HEK293 (cell line): Measurements from ENCODE around the gene HPDL.

ENCODE experiments used
- BCL11A ChIP-seq: fragments of 450-650 bp; formaldehyde crosslinking; IDR thresholded peaks from 2 replicates; pipeline ENCODE4 v1.5.1; 2016; ENCODE audit warnings: low read depth, missing biosample characterization, missing genetic modification characterization
- FEZF1 ChIP-seq: fragments of 450-650 bp; formaldehyde crosslinking; IDR thresholded peaks from 2 replicates; pipeline ENCODE4 v1.5.1; 2016; ENCODE audit warnings: missing biosample characterization, missing genetic modification characterization
- HOXA7 ChIP-seq: sonication (generic); formaldehyde crosslinking; IDR thresholded peaks from 2 replicates; pipeline ENCODE4 v1.8.1; 2022; ENCODE audit warnings: missing genetic modification reagents, borderline replicate concordance
- IKZF3 ChIP-seq: fragments of 450-650 bp; IDR thresholded peaks from 2 replicates; pipeline ENCODE4 v1.5.0; 2018; ENCODE audit warnings: missing biosample characterization, mild to moderate bottlenecking, missing genetic modification characterization, moderate library complexity
- MEIS1 ChIP-seq: sonication (generic); formaldehyde crosslinking; IDR thresholded peaks from 2 replicates; pipeline ENCODE4 v1.8.1; 2022; ENCODE audit warnings: missing genetic modification reagents, mild to moderate bottlenecking, borderline replicate concordance
- ZBTB20 ChIP-seq: fragments of 450-650 bp; formaldehyde crosslinking; IDR thresholded peaks from 2 replicates; pipeline ENCODE4 v1.5.1; 2016; ENCODE audit warnings: missing biosample characterization, missing genetic modification characterization
- ZEB2 ChIP-seq: fragments of 450-650 bp; formaldehyde crosslinking; IDR thresholded peaks from 2 replicates; pipeline ENCODE4 v1.5.1; 2016; ENCODE audit warnings: missing biosample characterization, missing genetic modification characterization
- ZFHX2 ChIP-seq: fragments of 450-650 bp; formaldehyde crosslinking; conservative IDR thresholded peaks from 2 replicates; pipeline ENCODE4 v1.5.1; 2016; ENCODE audit warnings: missing biosample characterization, missing genetic modification characterization
- ZFP3 ChIP-seq: fragments of 450-650 bp; formaldehyde crosslinking; IDR thresholded peaks from 2 replicates; pipeline ENCODE4 v1.5.1; 2016; ENCODE audit warnings: low read depth, missing biosample characterization, missing genetic modification characterization
- ZNF138 ChIP-seq: fragments of 450-650 bp; formaldehyde crosslinking; IDR thresholded peaks from 2 replicates; pipeline ENCODE4 v1.5.1; 2016; ENCODE audit warnings: missing biosample characterization, missing genetic modification characterization, borderline replicate concordance
- ZNF146 ChIP-seq: fragments of 450-650 bp; formaldehyde crosslinking; IDR thresholded peaks from 2 replicates; pipeline ENCODE4 v1.5.1; 2016; ENCODE audit warnings: missing biosample characterization, missing genetic modification characterization
- ZNF174 ChIP-seq: fragments of 450-650 bp; formaldehyde crosslinking; IDR thresholded peaks from 2 replicates; pipeline ENCODE4 v1.5.0; 2017; ENCODE audit warnings: missing biosample characterization, mild to moderate bottlenecking, missing genetic modification characterization
- ZNF184 ChIP-seq: fragments of 450-650 bp; IDR thresholded peaks from 2 replicates; pipeline ENCODE4 v1.5.1; 2018; ENCODE audit warnings: missing biosample characterization, mild to moderate bottlenecking, missing genetic modification characterization
- ZNF2 ChIP-seq: fragments of 450-650 bp; formaldehyde crosslinking; IDR thresholded peaks from 2 replicates; pipeline ENCODE4 v1.5.1; 2016; ENCODE audit warnings: missing biosample characterization, missing genetic modification characterization
- ZNF202 ChIP-seq: fragments of 450-650 bp; formaldehyde crosslinking; IDR thresholded peaks from 2 replicates; pipeline ENCODE4 v1.5.1; 2016; ENCODE audit warnings: missing biosample characterization, missing genetic modification characterization, borderline replicate concordance
- ZNF239 ChIP-seq: fragments of 450-650 bp; formaldehyde crosslinking; IDR thresholded peaks from 2 replicates; pipeline ENCODE4 v1.5.1; 2016; ENCODE audit warnings: missing biosample characterization, missing genetic modification characterization
- ZNF324 ChIP-seq: fragments of 450-650 bp; formaldehyde crosslinking; IDR thresholded peaks from 2 replicates; pipeline ENCODE4 v1.5.1; 2016; ENCODE audit warnings: missing biosample characterization, missing genetic modification characterization
- ZNF341 ChIP-seq: fragments of 450-650 bp; formaldehyde crosslinking; IDR thresholded peaks from 2 replicates; pipeline ENCODE4; 2016; ENCODE audit warnings: low read depth, missing biosample characterization, missing genetic modification characterization
- ZNF354C ChIP-seq: fragments of 450-650 bp; formaldehyde crosslinking; IDR thresholded peaks from 2 replicates; pipeline ENCODE4 v1.5.1; 2016; ENCODE audit warnings: missing biosample characterization, missing genetic modification characterization, low read depth, borderline replicate concordance
- ZNF514 ChIP-seq: fragments of 450-650 bp; formaldehyde crosslinking; IDR thresholded peaks from 2 replicates; pipeline ENCODE4 v1.5.1; 2016; ENCODE audit warnings: missing biosample characterization, missing genetic modification characterization
- ZNF529 ChIP-seq: fragments of 450-650 bp; formaldehyde crosslinking; IDR thresholded peaks from 2 replicates; pipeline ENCODE4 v1.5.1; 2017; ENCODE audit warnings: missing genetic modification characterization, missing biosample characterization; ENCODE audit not compliant: insufficient replicate concordance
- ZNF621 ChIP-seq: fragments of 450-650 bp; formaldehyde crosslinking; IDR thresholded peaks from 2 replicates; pipeline ENCODE4 v1.5.1; 2017; ENCODE audit warnings: missing biosample characterization, missing genetic modification characterization
- ZNF660 ChIP-seq: fragments of 450-650 bp; IDR thresholded peaks from 2 replicates; pipeline ENCODE4 v1.5.1; 2018; ENCODE audit warnings: missing biosample characterization, mild to moderate bottlenecking, missing genetic modification characterization
- ZNF785 ChIP-seq: fragments of 450-650 bp; formaldehyde crosslinking; IDR thresholded peaks from 2 replicates; pipeline ENCODE4 v1.5.1; 2016; ENCODE audit warnings: missing biosample characterization, missing genetic modification characterization
- ZNF830 ChIP-seq: fragments of 450-650 bp; IDR thresholded peaks from 2 replicates; pipeline ENCODE4 v1.5.0; 2018; ENCODE audit warnings: missing biosample characterization, missing genetic modification characterization, low read depth, mild to moderate bottlenecking, moderate library complexity
- ZNF837 ChIP-seq: fragments of 450-650 bp; formaldehyde crosslinking; IDR thresholded peaks from 2 replicates; pipeline ENCODE4 v1.5.1; 2016; ENCODE audit warnings: missing biosample characterization, missing genetic modification characterization
- ZSCAN4 ChIP-seq: fragments of 450-650 bp; formaldehyde crosslinking; IDR thresholded peaks from 2 replicates; pipeline ENCODE4 v1.5.1; 2017; ENCODE audit warnings: missing biosample characterization, missing genetic modification characterization
- TF ChIP-seq, protein P1 (sequence below): fragments of 450-650 bp; formaldehyde crosslinking; IDR thresholded peaks from 2 replicates; pipeline ENCODE4 v1.5.1; 2016; ENCODE audit warnings: missing biosample characterization, missing genetic modification characterization
- TF ChIP-seq, protein P2 (sequence below): fragments of 450-650 bp; formaldehyde crosslinking; IDR thresholded peaks from 2 replicates; pipeline ENCODE4 v1.5.1; 2016; ENCODE audit warnings: missing biosample characterization, missing genetic modification characterization
- TF ChIP-seq, protein P3 (sequence below): fragments of 450-650 bp; formaldehyde crosslinking; IDR thresholded peaks from 2 replicates; pipeline ENCODE4 v1.5.1; 2017; ENCODE audit warnings: missing biosample characterization, missing genetic modification characterization
- TF ChIP-seq, protein P4 (sequence below): fragments of 450-650 bp; formaldehyde crosslinking; IDR thresholded peaks from 2 replicates; pipeline ENCODE4 v1.5.0; 2017; ENCODE audit warnings: missing biosample characterization, missing genetic modification characterization, borderline replicate concordance

HPDL gene

DNA sequence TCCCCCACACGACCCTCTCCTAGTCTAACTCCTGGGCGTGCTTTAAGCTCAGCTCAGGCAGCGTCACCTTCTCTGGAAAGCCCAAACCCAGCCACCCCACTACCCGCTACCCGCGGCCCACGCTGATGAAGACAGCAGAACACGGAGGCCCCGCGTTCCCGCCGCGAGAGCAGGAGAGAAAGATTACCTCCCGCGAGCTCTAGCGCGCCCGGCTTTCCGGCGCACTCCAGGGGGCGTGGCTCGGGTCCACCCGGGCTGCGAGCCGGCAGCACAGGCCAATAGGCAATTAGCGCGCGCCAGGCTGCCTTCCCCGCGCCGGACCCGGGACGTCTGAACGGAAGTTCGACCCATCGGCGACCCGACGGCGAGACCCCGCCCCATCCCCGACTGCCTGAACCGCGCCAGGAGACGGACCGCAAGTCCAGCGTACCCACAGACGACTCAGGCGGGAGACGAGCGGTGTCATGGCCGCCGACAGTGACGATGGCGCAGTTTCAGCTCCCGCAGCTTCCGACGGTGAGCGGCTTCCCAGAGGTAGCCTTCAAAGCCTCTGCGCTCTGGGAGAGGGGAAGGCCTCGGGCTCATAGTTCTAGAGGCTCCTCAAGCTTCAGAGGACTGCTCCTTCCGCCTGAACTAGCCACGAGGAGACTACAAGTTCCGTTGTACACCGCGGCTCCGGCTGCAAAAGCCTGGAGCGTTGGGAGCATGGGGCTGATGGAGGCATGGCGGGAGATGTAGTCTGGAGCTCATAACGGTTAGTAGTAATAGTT is 13.3 kb downstream of the HPDL start, which contains the start of the genes MUTYH and TOE1 (continued):
- no peak for TF ChIP-seq ZSCAN4 (tag by site-specific recombination)
- TF ChIP-seq ZNF837: no peak
- TF ChIP-seq ZNF174 (tag by site-specific recombination): no peak
- 0 out of 2 replicates have a peak, but pooled peaks have one; percentile 6 for TF ChIP-seq ZNF146 (tag by site-specific recombination)
- TF ChIP-seq ZNF239 (tag by site-specific recombination): peak; percentile 67; the same call in 1 of the 2 replicates
- TF ChIP-seq, protein P1, sequence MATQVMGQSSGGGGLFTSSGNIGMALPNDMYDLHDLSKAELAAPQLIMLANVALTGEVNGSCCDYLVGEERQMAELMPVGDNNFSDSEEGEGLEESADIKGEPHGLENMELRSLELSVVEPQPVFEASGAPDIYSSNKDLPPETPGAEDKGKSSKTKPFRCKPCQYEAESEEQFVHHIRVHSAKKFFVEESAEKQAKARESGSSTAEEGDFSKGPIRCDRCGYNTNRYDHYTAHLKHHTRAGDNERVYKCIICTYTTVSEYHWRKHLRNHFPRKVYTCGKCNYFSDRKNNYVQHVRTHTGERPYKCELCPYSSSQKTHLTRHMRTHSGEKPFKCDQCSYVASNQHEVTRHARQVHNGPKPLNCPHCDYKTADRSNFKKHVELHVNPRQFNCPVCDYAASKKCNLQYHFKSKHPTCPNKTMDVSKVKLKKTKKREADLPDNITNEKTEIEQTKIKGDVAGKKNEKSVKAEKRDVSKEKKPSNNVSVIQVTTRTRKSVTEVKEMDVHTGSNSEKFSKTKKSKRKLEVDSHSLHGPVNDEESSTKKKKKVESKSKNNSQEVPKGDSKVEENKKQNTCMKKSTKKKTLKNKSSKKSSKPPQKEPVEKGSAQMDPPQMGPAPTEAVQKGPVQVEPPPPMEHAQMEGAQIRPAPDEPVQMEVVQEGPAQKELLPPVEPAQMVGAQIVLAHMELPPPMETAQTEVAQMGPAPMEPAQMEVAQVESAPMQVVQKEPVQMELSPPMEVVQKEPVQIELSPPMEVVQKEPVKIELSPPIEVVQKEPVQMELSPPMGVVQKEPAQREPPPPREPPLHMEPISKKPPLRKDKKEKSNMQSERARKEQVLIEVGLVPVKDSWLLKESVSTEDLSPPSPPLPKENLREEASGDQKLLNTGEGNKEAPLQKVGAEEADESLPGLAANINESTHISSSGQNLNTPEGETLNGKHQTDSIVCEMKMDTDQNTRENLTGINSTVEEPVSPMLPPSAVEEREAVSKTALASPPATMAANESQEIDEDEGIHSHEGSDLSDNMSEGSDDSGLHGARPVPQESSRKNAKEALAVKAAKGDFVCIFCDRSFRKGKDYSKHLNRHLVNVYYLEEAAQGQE (tag by site-specific recombination): peak; percentile 80
- peak; percentile 12; the same call in 1 of the 2 replicates for TF ChIP-seq ZNF341
- TF ChIP-seq ZNF514 (tag by site-specific recombination): no peak
- TF ChIP-seq ZNF138 (tag by site-specific recombination): no peak
- peak; percentile 73 for TF ChIP-seq ZNF660 (tag by site-specific recombination)
- no peak for TF ChIP-seq IKZF3 (tag by site-specific recombination)
- peak; percentile 53; the same call in 1 of the 2 replicates for TF ChIP-seq ZNF2 (tag by site-specific recombination)
- TF ChIP-seq HOXA7 (CRISPR knock-in tag): no peak
- TF ChIP-seq, protein P2, sequence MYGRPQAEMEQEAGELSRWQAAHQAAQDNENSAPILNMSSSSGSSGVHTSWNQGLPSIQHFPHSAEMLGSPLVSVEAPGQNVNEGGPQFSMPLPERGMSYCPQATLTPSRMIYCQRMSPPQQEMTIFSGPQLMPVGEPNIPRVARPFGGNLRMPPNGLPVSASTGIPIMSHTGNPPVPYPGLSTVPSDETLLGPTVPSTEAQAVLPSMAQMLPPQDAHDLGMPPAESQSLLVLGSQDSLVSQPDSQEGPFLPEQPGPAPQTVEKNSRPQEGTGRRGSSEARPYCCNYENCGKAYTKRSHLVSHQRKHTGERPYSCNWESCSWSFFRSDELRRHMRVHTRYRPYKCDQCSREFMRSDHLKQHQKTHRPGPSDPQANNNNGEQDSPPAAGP (tag by site-specific recombination): peak; percentile 41
- no peak for TF ChIP-seq MEIS1 (CRISPR knock-in tag)
- TF ChIP-seq, protein P3, sequence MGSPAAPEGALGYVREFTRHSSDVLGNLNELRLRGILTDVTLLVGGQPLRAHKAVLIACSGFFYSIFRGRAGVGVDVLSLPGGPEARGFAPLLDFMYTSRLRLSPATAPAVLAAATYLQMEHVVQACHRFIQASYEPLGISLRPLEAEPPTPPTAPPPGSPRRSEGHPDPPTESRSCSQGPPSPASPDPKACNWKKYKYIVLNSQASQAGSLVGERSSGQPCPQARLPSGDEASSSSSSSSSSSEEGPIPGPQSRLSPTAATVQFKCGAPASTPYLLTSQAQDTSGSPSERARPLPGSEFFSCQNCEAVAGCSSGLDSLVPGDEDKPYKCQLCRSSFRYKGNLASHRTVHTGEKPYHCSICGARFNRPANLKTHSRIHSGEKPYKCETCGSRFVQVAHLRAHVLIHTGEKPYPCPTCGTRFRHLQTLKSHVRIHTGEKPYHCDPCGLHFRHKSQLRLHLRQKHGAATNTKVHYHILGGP: no peak
- TF ChIP-seq, protein P4, sequence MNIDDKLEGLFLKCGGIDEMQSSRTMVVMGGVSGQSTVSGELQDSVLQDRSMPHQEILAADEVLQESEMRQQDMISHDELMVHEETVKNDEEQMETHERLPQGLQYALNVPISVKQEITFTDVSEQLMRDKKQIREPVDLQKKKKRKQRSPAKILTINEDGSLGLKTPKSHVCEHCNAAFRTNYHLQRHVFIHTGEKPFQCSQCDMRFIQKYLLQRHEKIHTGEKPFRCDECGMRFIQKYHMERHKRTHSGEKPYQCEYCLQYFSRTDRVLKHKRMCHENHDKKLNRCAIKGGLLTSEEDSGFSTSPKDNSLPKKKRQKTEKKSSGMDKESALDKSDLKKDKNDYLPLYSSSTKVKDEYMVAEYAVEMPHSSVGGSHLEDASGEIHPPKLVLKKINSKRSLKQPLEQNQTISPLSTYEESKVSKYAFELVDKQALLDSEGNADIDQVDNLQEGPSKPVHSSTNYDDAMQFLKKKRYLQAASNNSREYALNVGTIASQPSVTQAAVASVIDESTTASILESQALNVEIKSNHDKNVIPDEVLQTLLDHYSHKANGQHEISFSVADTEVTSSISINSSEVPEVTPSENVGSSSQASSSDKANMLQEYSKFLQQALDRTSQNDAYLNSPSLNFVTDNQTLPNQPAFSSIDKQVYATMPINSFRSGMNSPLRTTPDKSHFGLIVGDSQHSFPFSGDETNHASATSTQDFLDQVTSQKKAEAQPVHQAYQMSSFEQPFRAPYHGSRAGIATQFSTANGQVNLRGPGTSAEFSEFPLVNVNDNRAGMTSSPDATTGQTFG: no peak
- TF ChIP-seq ZEB2: peak; percentile 92
- no peak for TF ChIP-seq ZNF830 (tag by site-specific recombination)
- TF ChIP-seq FEZF1: peak; percentile 93
- no peak; the same call in 1 of the 2 replicates for TF ChIP-seq ZNF324 (tag by site-specific recombination)
- no peak for TF ChIP-seq ZNF529 (tag by site-specific recombination)
- no peak for TF ChIP-seq ZNF354C
- peak; percentile 97 for TF ChIP-seq ZBTB20 (tag by site-specific recombination)
- TF ChIP-seq ZNF621 (tag by site-specific recombination): no peak
- TF ChIP-seq ZFHX2 (tag by site-specific recombination): peak; percentile 88
- no peak for TF ChIP-seq ZNF202
- no peak for TF ChIP-seq ZNF184 (tag by site-specific recombination)
- TF ChIP-seq BCL11A (tag by site-specific recombination): peak; percentile 47; the same call in 1 of the 2 replicates
- TF ChIP-seq ZNF785 (tag by site-specific recombination): no peak
- no peak for TF ChIP-seq ZFP3
